Cerebellar nuclear complex (tissue), 1 donor: ENCODE data around the gene ARHGAP26.

Experiments
- DNase-seq, 2 experiments: peaks; one replicate each; lab custom pipeline; 2025; lab: John Stamatoyannopoulos, UW

The ARHGAP26 gene

GRCh38 chr5:143037071-143037470 is 266.9 kb downstream of the ARHGAP26 start:
- no peak for DNase-seq

DNA sequence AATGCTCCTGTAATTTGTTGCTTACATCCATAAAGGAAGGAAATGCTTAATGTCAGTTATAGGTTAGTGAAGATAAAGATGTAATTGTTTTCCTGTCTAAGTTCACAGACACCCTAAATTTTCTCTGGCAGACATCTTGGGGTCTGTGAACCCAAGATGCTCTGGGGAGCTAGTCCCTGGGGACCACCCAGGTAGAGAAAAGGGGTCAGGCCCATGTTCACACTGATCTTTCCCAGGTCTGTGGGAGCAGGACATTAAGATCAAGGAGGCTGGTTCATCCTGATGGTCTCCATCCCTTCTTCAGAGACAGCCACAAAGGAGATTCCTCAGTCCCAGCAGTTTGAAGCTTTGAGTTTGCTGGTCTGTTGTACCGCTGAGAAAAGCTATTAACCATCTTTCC is 267.5 kb downstream of the ARHGAP26 start:
- DNase-seq: no peak

DNA sequence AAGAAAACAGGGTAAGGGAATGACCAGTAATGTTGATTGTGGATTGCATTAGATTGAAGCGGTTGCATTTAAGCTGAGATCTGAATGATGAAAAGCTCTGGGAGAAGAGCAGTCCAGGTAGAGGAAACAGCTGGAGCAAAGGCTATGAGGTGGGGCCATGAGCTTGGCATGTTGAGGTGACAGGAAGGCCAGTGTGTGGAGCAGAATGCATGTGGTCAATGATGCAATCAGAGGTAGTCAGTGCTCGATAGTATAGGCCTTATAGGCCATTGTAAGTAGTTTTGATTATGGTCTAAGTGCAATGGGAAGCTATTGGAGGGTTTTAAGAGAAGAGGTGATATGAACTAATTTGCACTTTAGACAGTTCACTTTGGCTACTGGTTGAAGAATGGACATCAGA is 270.4 kb downstream of the ARHGAP26 start:
- no peak for DNase-seq

GRCh38 chr5:143041461-143041860 is 271.3 kb downstream of the ARHGAP26 start:
- DNase-seq: no peak

- DNase-seq: no peak
Observed at GRCh38 chr5:143041972-143042770, 272.0 kb downstream of the ARHGAP26 start.

DNA sequence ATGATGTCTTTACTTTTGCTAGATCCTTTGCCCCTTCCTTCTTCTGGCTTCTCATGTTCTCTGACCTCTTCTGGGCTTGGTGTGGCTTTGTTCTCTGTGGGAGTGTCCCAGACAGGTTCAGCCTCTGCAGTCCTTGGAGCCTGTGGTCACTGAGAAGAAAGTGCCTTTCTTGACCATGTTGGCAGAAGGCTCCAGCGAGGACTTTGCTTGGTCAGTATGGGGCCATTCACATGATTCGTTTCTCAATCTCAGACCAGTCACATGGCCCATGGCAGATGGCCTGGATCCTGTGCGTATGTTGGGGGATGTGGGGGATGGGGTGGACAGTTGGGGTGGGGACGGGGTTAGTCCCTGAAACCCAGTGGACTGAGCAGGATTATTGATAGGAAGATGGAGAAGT is 274.1 kb downstream of the ARHGAP26 start:
- no peak for DNase-seq

GRCh38 chr5:143045062-143045461 is 274.9 kb downstream of the ARHGAP26 start:
- DNase-seq: no peak

DNA sequence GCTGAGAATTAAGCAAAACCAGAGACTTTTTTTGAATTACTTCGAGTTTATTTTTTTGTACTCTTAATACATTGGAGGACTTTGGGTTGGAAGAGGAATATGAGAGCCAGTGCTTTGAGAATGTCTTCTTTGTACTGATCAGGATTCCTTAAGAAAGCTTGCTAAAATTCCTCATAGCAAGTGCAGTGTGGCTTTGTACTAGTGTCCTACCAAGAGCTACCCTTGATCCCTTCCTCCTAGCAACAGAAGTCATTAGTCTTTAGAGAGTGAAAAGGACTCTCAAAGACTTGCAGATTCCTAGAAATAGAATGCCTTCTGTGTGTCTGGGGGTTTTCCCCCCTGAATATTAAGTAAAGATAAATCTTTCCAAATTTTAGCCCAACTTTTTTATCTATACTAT is 276.1 kb downstream of the ARHGAP26 start:
- no peak for DNase-seq

DNA sequence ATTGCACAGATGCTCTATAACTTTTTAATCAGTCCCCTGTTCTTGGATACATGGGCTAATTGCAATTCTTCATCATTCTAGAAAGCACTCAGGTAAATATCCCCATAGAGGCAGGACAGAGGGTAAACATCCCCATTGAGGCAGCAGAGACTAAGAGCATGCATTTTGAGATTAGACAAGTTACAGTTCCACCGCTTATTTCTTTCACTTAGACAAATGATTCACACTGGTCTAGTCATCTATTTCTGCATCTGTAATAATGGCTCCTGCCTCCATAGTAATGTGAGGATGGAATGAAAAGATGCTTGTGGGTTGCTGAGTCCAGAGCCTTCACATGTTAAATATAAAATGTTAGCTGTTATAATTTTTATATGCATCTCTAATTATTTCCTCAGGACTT is 276.9 kb downstream of the ARHGAP26 start:
- DNase-seq: no peak

DNA sequence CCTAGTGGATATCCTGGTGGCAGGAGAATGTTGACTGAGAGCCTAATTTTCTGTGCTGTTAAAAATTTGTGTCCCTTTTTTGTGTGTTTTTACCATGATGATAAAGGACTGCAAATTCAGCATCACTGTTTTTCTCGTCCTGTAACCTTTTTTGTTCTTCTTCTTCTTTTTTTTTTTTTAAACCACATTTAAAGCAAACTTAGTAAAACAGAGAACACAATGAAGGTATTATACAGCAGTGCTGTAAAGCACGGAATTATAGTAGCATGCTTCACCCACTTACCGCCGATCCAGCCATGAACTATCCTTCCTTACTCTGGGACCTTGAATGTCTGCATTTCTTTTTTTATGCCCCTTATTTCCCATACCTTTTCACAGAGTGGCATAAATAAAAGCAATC is 280.0 kb downstream of the ARHGAP26 start:
- DNase-seq: no peak

GRCh38 chr5:143051244-143052058 is 281.3 kb downstream of the ARHGAP26 start:
- DNase-seq: no peak

GRCh38 chr5:143052967-143053682 is 282.9 kb downstream of the ARHGAP26 start:
- no peak for DNase-seq

GRCh38 chr5:143053780-143054179 is 283.6 kb downstream of the ARHGAP26 start:
- DNase-seq: no peak

DNA sequence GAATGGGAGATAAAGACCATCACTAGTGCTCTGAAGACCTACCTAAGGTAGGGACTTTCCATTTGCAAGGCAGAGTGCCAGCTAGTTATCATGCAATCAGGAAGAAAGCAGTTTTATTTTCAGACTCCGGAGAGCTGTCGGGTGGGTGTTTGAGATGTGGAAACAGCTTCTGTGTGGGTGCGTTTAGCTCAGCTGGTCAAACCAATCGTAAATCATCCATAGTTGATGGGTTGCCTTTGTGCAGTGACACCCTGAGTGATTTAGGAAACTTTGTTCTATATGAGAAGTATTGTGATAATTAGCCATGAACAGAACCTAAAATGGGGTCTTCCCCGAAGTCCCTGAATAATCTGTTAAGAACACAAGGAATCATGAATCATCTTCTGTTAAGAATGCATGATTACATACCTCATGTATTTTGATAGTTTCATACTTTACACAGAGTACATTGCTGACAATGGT is 284.3 kb downstream of the ARHGAP26 start:
- no peak for DNase-seq

DNA sequence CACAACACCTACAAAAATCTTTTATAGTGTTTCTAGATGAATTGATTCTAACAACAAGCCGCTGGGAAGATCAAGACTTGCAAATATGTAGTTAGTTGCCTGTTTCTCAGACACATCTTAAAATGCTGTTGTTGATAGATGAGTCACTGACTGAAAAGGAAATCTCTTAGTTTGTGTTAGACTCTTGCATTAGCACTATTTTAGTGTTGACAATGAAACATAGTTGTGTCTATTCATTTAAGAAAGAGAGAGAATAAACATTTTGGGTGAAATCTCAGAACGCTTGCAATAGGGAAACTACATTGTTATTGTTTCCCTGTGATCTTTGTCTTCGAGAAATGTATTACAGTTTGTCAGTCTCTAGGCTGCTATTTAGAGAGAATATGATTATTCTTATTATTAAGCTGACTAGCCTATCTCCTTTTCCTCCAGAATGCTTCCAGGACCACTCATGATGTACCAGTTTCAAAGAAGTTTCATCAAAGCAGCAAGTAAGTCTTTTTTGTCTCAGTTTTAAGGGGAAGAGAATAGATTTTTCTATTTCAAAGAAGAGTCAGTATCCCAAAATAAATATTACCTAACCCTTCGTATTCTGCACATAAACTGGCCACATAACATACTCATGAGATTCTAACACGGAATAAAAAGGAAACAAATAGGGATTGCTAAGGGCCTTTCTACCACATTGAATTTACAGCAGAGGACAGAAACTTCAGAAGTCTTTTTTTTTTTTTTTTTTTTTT is 285.6 kb downstream of the ARHGAP26 start:
- DNase-seq: no peak

DNA sequence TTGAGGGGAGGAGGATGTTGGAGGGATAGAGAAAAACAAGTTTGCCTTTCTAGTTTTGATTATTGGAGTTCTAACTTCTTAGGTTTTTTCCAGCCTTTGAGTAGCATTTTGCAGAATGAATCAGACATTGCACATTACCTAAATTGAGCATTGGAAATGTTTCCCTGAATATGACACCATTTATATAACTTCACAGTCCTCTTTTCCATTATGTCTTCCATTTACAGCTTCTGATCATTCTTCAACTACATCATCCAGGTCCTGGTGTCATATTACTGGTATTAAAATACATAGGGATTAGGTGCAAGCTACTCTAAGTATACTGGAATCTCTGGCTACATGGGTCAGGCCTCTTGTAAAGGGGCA is 286.1 kb downstream of the ARHGAP26 start:
- DNase-seq: no peak

DNA sequence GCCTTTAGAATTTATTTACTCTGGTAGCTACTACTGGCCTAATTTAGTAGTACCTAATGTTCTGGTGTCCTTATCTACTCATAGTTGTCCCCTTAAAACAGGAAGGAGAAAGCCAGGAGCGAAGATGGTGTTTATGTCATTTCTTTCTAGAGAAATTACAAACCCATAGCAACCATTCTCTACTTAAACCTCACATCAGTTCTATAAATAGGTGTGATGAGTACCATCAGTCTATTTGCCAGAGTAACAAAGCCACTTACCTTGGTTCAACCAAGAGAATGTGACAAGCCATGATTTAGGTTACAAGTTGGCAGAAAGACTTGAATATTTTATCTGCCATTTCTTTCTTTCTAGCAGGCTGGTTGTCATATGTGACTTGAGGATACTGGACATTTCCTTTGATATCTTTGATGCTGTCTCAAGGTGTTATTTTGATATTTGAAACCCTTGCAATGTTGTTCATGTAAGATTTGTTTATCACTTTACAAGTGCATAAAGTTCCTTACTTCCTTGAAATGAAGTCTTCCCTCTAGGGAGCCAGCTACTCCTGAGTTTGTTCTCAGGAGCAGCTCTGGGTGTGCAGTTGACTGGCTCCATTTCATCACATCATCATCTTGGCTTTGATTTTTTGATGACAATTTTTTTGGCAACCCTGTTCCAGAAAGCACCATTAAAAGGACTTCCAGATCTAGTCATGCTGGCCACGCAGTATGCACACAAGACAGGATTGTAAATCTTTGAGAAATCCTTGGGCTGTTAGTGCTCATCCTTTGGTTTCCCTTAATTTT is 286.8 kb downstream of the ARHGAP26 start:
- DNase-seq: no peak

DNA sequence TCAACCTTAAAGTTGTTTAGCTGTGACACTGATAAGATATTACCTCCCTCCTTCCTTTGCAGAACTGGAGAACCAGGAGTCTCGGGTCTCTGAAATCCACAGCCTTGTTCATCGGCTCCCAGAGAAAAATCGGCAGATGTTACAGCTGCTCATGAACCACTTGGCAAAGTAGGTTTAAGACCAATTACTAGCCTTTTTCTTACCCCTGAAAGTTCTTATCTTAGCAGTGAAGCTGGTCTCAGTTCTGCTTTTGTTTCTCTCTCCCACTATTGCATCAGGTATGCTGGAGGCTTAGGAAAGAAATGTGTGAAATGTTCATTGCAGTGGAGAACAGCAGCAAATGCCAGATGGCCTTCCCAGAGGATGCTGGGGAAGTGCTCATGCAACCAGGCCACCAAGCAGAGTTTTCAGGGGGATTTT is 287.4 kb downstream of the ARHGAP26 start:
- no peak for DNase-seq

DNA sequence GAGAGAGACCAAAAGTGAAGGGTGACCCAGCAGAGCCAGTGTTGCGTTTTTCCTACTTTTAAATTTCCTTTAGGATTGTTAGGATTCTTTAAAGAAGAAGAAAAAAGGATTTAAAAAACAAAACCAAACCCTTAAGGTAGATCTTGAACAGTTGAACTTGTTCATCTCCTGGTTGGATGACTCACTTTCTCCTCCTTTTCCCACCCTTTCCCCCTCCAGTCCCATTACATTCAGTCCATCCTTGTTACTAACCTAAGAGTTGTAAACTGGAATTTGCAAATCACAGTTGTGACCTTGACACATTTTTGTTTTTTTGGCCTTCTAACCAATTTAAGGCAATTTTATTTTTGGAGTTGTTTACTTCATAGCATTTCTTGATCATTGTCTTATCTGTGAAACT is 289.2 kb downstream of the ARHGAP26 start:
- DNase-seq: no peak

DNA sequence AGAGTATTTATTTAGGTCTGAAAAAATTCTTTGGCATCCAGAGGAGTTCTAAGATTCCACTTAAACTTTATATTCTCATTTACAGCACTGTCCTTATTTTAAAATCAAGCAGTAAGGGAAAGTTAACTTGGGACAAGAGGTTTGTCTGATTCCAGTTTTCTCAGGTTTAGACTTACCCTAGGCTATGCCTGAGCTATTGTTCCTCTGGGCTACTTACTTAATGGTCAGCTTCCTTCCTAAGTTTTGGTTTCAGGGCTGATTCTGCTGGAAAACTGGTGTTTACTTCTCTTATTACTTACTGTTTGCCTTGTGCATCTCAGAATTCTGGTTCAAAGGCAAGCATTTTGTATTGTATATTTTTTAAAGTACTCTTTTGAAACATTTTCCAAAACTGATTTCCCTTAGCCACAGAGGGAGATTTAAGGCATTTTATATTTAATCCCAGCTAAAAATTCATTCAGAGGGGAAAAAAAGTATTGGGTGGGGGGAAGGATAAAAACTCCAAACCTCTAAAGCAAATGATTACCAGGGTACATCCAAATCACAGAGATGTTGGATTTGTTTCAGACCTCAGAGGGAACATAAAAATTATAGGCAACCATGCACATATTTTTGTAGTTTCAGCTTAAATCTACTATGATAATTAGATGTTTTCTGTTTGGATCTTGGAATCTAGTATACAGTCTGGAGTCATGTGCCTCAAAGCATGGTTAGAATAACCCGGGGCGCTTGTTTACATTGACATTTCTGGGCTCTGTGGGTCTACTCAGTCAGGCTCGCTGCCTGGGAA is 290.0 kb downstream of the ARHGAP26 start:
- no peak for DNase-seq
